HG03558 (cell line): ENCODE results near the gene TSPAN1.

ENCODE experiments used
- ATAC-seq: cut with Tn5 transposase; IDR thresholded peaks from one replicate; pipeline ENCODE4 v1.9.1; 2021; ENCODE audit warnings: moderate number of reproducible peaks; ENCODE audit not compliant: unreplicated experiment; ENCODE audit errors: extremely low read depth

The TSPAN1 gene

GRCh38 chr1:46183926-46184557 is 9.2 kb downstream of the TSPAN1 start:
- ATAC-seq = no peak

GRCh38 chr1:46184920-46185658 is 10.2 kb downstream of the TSPAN1 start:
- no peak for ATAC-seq

GRCh38 chr1:46186076-46186475 is 11.2 kb downstream of the TSPAN1 start:
- ATAC-seq = no peak

GRCh38 chr1:46187106-46187869 is 12.4 kb downstream of the TSPAN1 start:
- no peak for ATAC-seq

- no peak for ATAC-seq
Measured at GRCh38 chr1:46188295-46189030, 13.6 kb downstream of the TSPAN1 start.

GRCh38 chr1:46190539-46190938 is 15.7 kb downstream of the TSPAN1 start:
- no peak for ATAC-seq

- no peak for ATAC-seq
Measured at GRCh38 chr1:46191033-46191701, 16.3 kb downstream of the TSPAN1 start.

- no peak for ATAC-seq
Measured at GRCh38 chr1:46192171-46192570, 17.3 kb downstream of the TSPAN1 start.

- ATAC-seq = no peak
Measured at GRCh38 chr1:46193285-46193684, 18.4 kb downstream of the TSPAN1 start.

- no peak for ATAC-seq
Measured at GRCh38 chr1:46193984-46194570, 19.2 kb downstream of the TSPAN1 start.

GRCh38 chr1:46194641-46195193 is 19.8 kb downstream of the TSPAN1 start:
- ATAC-seq = no peak

- no peak for ATAC-seq
Measured at GRCh38 chr1:46196609-46197008, 21.7 kb downstream of the TSPAN1 start.

- no peak for ATAC-seq
Measured at GRCh38 chr1:46197560-46197963, 22.7 kb downstream of the TSPAN1 start.

GRCh38 chr1:46197964-46198811 is 23.3 kb downstream of the TSPAN1 start, which contains the start of gene POMGNT1:
Gene POMGNT1 (minus strand): TSS chr1:46198434. CDS start chr1:46197821, 613 bp downstream.
- peak; percentile 41 for ATAC-seq

- no peak for ATAC-seq
Measured at GRCh38 chr1:46199233-46199749, 24.4 kb downstream of the TSPAN1 start.

- ATAC-seq = no peak
Measured at GRCh38 chr1:46203738-46204405, 29.0 kb downstream of the TSPAN1 start.

GRCh38 chr1:46204406-46204742 is 29.5 kb downstream of the TSPAN1 start:
- no peak for ATAC-seq

- ATAC-seq = no peak
Measured at GRCh38 chr1:46205141-46205540, 30.3 kb downstream of the TSPAN1 start.
